ENCODE results near the gene ACVR2B.

Gene ACVR2B

GRCh38 chr3:38480930-38481329, 27.2 kb downstream of the ACVR2B start:
- no peak for DNase-seq (ENCODE audit: low read depth in 2 of 2, low spot score in 1 of 2)

GRCh38 chr3:38482951-38483350, 29.3 kb downstream of the ACVR2B start:
- DNase-seq (ENCODE audit: low read depth in 2 of 2, low spot score in 1 of 2), result no peak

- no peak for DNase-seq (ENCODE audit: low read depth in 2 of 2, low spot score in 1 of 2)
Observed at GRCh38 chr3:38487323-38487722, 33.6 kb downstream of the ACVR2B start.

GRCh38 chr3:38488949-38489348, 35.3 kb downstream of the ACVR2B start:
- no peak for DNase-seq (ENCODE audit: low read depth in 2 of 2, low spot score in 1 of 2)

GRCh38 chr3:38489766-38490165, 36.1 kb downstream of the ACVR2B start:
- no peak for DNase-seq (ENCODE audit: low read depth in 2 of 2, low spot score in 1 of 2)

- DNase-seq (ENCODE audit: low read depth in 2 of 2, low spot score in 1 of 2), result no peak
Observed at GRCh38 chr3:38490281-38491030, 36.8 kb downstream of the ACVR2B start.

DNA sequence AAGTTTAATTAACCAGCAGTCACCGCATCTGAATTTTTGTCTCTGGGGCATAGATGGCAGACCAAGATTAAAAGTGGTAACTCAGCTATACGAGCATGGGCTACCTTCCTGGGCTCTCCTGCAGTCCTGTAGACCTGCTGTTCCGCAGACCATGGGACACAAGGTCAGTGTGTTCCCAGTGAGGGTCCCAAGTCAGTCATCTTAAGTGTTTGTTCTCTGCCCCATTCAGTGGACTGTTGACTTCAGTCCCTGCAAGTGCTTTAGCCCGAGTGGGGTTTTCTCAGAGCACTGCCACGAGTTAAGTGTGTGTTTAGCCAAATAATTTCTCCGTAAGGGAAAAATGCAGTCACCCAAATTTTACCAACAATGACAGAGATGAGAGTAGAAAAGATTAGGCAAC, 37.5 kb downstream of the ACVR2B start:
- DNase-seq (ENCODE audit: low read depth in 2 of 2, low spot score in 1 of 2), result no peak

DNA sequence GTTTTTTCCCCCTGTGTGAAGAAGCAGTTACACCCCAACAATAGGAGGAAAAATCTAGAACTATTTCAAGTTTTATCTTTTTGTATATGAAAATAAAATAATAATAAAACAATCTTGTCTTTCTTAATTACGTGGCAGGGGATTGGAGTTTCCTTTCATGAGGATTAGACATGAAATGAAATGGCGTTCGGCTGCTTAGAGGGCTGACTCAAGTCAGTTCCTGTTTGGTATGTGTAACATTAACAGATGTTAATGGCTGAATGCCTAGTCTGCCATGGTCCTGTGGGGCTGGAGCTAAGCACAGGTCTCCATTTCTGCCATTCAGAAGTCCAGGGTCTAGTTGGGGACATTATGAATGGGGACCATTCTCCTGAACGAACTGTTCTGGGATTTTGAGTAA, 39.3 kb downstream of the ACVR2B start:
- no peak for DNase-seq (ENCODE audit: low read depth in 2 of 2, low spot score in 1 of 2)

- DNase-seq (ENCODE audit: low read depth in 2 of 2, low spot score in 1 of 2), result peak; percentile 90 to 92
Observed at GRCh38 chr3:38496131-38496910, 42.6 kb downstream of the ACVR2B start, which contains the start of gene EXOG. Gene EXOG (plus strand): TSS chr3:38496340. CDS start chr3:38496368, 28 bp downstream.

- no peak for DNase-seq (ENCODE audit: low read depth in 2 of 2, low spot score in 1 of 2)
Observed at GRCh38 chr3:38497031-38497430, 43.3 kb downstream of the ACVR2B start.

DNA sequence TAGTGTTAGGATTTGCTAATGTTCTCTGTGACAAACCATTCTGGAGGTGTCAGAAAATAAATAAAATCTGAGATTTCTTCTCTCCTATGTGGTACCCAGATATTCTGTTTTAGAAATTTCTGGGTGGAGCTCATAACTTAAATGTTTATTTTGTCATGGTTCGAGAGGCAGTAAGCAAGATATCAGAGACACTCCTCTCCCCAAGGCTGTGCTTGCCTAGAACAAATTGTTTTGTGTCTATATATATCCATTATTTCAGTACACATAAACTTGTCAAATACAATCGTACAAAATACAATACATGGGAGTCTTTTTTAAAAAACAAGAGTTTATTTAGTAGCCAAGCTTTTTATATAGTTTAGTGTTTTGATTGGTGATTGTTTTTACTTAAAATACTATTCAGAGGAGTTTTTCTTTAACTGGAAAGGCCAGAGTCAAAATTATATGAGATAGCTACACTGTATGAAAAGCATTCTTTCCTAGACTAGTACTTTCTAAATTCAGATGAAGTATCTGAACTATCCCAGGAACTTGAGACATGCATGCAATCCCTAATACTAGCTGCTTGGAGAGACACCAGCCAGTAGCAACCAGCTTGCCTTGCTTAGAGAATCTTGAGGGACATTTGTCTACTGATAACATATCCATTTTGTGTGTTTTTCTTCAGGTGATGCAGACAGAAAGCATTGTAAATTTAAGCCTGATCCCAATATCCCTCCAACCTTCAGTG, 47.2 kb downstream of the ACVR2B start:
- no peak for DNase-seq (ENCODE audit: low read depth in 2 of 2, low spot score in 1 of 2)

GRCh38 chr3:38507120-38507519, 53.4 kb downstream of the ACVR2B start:
- DNase-seq (ENCODE audit: low read depth in 2 of 2, low spot score in 1 of 2), result no peak

GRCh38 chr3:38509732-38510131, 56.0 kb downstream of the ACVR2B start:
- no peak for DNase-seq (ENCODE audit: low read depth in 2 of 2, low spot score in 1 of 2)

DNA sequence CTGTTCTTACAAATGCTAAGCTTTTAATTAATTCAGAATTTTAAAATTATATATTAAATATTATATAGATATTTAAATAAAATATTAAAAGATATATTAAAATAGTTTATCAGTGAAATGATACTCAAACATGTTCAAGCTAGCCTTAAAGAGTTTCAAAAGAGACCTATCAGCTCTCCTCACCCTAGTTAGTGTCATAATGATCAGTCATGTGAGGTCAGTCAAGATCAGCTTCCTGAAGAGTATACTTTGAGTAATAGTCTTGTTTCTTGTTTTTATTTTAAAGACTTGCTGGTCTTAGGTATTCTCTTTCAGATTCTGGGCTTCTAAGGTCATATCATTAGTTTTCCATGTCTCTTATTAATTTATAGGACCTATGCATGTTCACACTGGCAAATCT, 56.9 kb downstream of the ACVR2B start:
- no peak for DNase-seq (ENCODE audit: low read depth in 2 of 2, low spot score in 1 of 2)

DNA sequence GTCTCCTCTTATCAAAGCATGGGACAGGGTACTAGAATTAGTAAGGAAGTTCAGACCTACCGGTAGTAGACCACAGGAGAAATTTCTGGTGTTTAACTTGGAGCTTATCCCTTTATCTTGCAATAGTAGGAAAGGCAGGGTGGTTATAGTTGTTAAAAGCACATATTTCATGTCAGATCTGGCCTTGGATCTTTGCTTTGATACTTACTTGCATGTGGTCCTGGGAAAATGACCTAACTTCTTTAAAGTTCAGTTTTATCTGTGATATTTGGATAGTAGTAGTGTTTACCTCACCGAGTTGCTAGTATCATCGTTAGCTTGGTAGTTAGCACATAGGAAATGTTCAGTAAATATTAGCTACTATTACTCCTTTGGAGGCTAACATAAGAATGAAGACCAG, 57.9 kb downstream of the ACVR2B start:
- DNase-seq (ENCODE audit: low read depth in 2 of 2, low spot score in 1 of 2), result no peak

- no peak for DNase-seq (ENCODE audit: low read depth in 2 of 2, low spot score in 1 of 2)
Observed at GRCh38 chr3:38515367-38515766, 61.7 kb downstream of the ACVR2B start.

DNA sequence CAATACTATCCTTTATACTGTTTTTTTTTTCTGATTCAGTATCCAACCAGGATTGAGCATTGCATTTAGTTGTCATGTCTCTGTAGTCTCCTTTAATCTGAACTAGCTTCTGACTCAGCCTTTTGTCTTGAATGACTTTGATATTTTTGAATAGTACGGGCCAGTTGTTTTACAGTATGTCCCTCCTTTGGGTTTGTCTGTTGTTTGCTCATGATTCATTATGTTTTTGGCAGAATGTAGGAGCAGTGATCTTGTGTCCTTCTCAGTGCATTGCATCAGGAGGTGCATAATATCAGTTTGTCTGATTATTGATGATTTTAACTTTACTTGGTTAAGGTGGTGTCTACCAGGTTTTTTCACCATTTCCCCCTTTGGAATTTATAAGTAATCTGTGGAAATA, 63.0 kb downstream of the ACVR2B start:
- no peak for DNase-seq (ENCODE audit: low read depth in 2 of 2, low spot score in 1 of 2)

GRCh38 chr3:38519000-38519399, 65.3 kb downstream of the ACVR2B start:
- DNase-seq (ENCODE audit: low read depth in 2 of 2, low spot score in 1 of 2), result no peak

- DNase-seq (ENCODE audit: low read depth in 2 of 2, low spot score in 1 of 2), result no peak
Observed at GRCh38 chr3:38519651-38520050, 66.0 kb downstream of the ACVR2B start.

DNA sequence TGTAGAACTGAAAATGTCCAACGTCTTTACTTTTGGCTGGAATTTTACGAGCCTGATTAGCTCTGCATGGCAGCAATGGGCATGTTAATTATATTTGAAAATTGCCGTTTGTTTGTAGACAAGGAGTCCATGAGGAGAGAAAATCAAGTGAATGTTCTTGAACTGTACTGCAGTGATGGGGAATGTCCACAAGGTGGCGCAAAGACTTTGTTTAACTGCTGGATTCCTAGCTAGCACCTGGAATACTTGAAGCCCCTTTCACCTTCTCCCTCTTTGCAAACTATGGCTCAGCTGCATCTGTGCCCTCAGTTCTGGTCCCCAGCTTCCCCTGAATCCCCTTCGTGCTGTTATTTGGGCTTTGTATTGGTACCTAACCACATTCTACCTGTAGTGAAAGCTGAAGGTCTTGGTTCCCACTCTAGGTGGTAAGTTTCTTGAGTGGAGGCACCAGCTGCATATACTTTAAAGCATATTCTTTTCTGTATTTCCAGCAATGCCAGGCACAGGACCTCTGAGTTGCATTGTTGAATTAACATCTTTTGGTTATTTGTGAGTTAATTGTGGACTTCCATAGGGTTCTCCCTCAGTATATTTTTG, 67.8 kb downstream of the ACVR2B start:
- peak in 1 of 2 donors; percentile 31 for DNase-seq (ENCODE audit: low read depth in 2 of 2, low spot score in 1 of 2)

DNA sequence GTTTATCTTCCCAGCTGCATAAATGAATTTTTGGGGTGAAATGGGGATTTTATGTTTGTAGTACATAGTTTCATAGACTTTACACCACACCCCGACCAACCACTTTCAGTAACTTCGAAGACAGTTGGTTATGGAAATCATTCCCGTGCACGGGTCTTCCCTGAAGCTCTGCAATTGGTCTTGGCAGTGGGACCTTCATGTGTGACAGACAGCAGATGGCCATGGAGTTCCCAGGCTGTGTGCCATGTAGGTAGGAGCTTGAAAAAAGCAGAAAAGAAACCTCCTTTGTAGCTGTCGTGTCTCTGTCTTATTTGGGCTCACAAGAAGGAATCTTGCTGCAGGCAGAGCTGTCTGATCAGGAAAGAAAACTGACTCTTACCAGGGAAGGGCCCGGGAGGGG, 68.3 kb downstream of the ACVR2B start:
- no peak for DNase-seq (ENCODE audit: low read depth in 2 of 2, low spot score in 1 of 2)

Data from stimulated activated CD8-positive, alpha-beta memory T cell treated with anti-CD3 and anti-CD28 coated beads, Interleukin-4, amount 100 ng/mL, for 4 hours (primary cell).